A172 (cell line): ENCODE results near the gene ARHGEF5. TPM values are rescaled to one million over a fixed set of nuclear protein-coding genes. Genes with fewer than 3 reads are reported as not detected.
"Not testable (repeated sequence)": the region's sequence is repeated elsewhere in the genome, so short reads cannot be mapped to it uniquely, and the experiment has no call there.

Source experiments
- DNase-seq: peaks from one replicate; pipeline ENCODE4 v3.0.0-alpha.2; 2015; ENCODE audit warnings: low spot score
- total RNA-seq: library from RNA; depleted of rRNA; stranded (reverse); fragments of >200 nt; shearing (Covaris generic); gene quantifications from 2 replicates; pipeline ENCODE4 v1.2.3, GENCODE V29; 2014

ARHGEF5 gene
- total RNA-seq, 1 experiment from 2014 or later, result not detected

- DNase-seq, result peak; percentile 54
Measured at GRCh38 chr7:144384071-144384470, 28.9 kb downstream of the ARHGEF5 start.

GRCh38 chr7:144384555-144385245 is 29.5 kb downstream of the ARHGEF5 start:
- peak; percentile 61 for DNase-seq

- peak; percentile 28 for DNase-seq
Measured at GRCh38 chr7:144386741-144387140, 31.5 kb downstream of the ARHGEF5 start.

- no peak for DNase-seq
Measured at GRCh38 chr7:144388950-144389349, 33.7 kb downstream of the ARHGEF5 start.

GRCh38 chr7:144390481-144390880 is 35.3 kb downstream of the ARHGEF5 start:
- DNase-seq, result no peak

GRCh38 chr7:144391014-144391413 is 35.8 kb downstream of the ARHGEF5 start:
- no peak for DNase-seq

- peak; percentile 35 for DNase-seq
Measured at GRCh38 chr7:144391823-144392255, 36.6 kb downstream of the ARHGEF5 start.

- DNase-seq, result no peak
Measured at GRCh38 chr7:144397086-144397485, 41.9 kb downstream of the ARHGEF5 start.

GRCh38 chr7:144398291-144398690 is 43.1 kb downstream of the ARHGEF5 start:
- DNase-seq, result no peak

GRCh38 chr7:144398911-144399310 is 43.7 kb downstream of the ARHGEF5 start:
- no peak for DNase-seq

GRCh38 chr7:144399946-144400345 is 44.7 kb downstream of the ARHGEF5 start:
- DNase-seq, result no peak

GRCh38 chr7:144401490-144401889 is 46.3 kb downstream of the ARHGEF5 start:
- no peak for DNase-seq

- DNase-seq, result no peak
Measured at GRCh38 chr7:144403102-144403501, 47.9 kb downstream of the ARHGEF5 start.

- no peak for DNase-seq
Measured at GRCh38 chr7:144403649-144404061, 48.5 kb downstream of the ARHGEF5 start, which contains the start of gene NOBOX. TSS of gene NOBOX (minus strand) at chr7:144403693.

GRCh38 chr7:144404946-144405345 is 49.7 kb downstream of the ARHGEF5 start:
- no peak for DNase-seq

- no peak for DNase-seq
Measured at GRCh38 chr7:144407266-144407931, 52.2 kb downstream of the ARHGEF5 start.

GRCh38 chr7:144408121-144408520 is 52.9 kb downstream of the ARHGEF5 start:
- no peak for DNase-seq

GRCh38 chr7:144410441-144410840 is 55.2 kb downstream of the ARHGEF5 start:
- no peak for DNase-seq

- no peak for DNase-seq
Measured at GRCh38 chr7:144414815-144415214, 59.6 kb downstream of the ARHGEF5 start.

GRCh38 chr7:144415858-144416257 is 60.7 kb downstream of the ARHGEF5 start:
- DNase-seq, result no peak

GRCh38 chr7:144416341-144416740 is 61.1 kb downstream of the ARHGEF5 start:
- no peak for DNase-seq

GRCh38 chr7:144418931-144419330 is 63.7 kb downstream of the ARHGEF5 start:
- DNase-seq, result not testable (repeated sequence)

- DNase-seq, result not testable (repeated sequence)
Measured at GRCh38 chr7:144427539-144427938, 72.3 kb downstream of the ARHGEF5 start.
